Hepatic stellate cell (primary cell): ENCODE measurements around the gene LHFPL6.

Experiments used
- DNase-seq: peaks from one replicate; pipeline ENCODE4 v3.0.0; 2011; ENCODE audit warnings: low spot score

The LHFPL6 gene

DNA sequence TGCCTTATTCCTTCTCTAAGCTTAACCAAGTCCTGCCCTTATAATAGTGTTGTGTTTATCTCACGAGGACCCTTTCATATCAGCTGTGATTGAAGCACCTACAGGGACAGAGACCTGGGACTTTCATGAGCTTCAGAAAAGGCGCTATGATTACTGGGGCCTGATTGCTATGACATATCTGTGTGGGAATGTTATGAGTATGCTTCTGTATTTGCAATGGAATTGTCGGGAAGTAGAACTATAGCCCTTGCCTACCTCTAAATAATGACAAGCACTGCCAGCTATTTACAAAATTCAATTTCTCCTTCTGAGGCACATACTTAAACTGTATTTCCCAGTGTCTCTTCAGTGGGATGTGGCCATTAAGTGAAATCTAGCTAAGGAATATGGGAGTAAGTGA lies 191.5 kb downstream of the LHFPL6 start:
- DNase-seq, result no peak

DNA sequence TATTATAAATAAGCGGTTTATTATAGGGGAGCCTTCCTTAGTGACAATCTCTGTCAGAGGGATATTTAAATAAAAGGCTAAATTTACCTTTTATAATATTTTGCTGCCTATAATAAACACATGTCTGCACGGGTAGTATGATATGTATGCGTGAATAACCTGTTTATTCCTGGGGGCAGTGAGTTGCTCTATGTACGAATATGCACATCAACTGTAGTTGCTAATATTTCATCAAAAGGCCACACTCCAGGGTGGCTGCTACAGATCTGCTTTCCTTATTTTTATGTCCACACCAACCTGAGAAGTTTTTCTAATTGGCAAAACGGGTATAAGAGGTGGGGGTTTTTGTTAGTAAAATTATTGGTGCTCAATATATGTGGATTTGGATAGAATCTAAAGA lies 192.0 kb downstream of the LHFPL6 start:
- no peak for DNase-seq

DNA sequence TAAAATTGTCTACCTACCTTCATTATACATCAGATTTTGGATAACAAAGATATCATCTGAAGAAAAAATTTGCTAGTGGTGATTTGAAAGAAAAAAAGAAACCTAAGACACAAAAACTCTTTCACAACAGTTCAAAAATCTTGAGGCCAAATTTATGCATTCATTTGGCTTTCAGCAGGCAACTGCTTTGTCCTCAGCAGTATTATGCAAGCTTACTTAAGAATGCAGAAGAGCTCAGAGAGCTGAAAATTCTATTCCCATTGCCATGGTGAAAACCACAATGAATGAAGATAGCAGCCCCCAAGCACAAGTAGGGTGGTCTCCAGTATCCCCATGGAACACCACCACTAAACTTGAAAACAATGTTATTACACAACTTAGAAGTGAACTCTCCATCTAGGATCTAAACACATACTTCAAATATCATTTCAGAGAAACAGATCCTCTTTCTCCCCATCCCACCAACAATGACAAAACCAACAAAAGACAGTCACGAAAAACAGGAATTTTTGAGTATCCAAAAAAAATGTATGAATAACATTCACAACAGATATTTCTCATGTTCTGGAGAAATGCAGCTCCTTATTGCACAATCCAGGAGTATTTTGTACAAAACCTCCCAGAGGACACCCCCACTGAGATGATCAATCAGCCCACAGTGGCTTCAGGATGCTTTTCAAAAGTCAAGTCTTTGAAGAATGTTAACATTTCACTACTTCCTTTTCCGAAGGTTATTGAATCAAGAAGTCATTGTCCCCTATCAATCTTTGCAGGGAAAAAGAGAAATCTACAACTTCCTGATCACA lies 192.7 kb downstream of the LHFPL6 start:
- no peak for DNase-seq

DNA sequence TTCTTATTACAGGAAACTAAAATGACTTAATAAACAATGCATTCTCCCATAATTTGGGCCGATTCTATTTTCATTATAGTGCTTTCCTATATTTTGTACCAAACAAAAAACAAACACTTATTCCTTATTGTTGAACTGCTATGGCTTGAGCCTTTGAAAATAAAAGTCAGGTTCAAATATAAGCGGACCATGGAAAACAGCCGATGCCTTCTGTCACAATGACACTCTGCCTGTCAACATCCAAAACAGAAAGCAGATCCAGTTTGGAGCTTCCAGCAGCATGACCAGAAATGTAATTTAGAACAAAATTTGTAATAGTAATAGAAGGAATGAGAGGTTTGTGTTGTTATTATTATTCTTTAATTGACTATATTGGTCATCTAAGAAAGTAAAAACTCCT lies 194.5 kb downstream of the LHFPL6 start:
- no peak for DNase-seq

DNA sequence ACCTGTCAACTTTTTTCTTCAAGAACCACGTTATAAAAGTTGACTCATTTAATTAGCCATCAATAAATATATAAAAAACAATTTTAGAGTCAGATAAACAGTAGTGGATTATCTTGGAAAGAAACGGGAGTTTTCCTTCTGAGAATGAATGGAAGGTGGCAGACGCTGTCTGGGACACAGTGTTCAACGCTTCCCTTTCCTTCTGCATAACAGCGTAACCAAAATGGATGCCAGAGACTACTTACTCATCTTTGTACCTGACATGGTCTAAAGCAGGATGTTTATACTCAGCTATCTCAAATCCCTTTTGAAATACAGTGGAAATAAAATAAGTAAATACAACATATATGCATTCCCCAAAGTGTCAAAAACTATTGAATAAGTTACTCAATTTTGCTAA lies 195.2 kb downstream of the LHFPL6 start:
- no peak for DNase-seq

DNA sequence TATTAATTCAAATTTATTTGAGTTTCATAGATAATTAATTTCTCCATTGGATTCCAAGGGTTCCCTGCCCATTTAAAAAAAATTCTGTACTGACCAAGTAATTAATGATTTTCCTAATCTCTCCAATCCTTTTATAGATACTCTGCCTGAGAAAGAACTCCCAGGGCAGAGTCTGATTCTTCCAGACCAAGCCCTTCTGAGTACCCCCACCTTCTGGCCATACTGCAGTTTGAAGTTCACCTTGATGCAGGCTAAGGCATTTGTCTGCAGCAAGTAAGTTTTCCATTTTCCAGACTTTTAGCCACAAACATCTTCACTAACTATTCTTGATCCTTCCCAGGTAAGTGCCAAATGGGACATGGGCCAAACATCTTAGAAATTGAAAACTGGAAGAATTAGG lies 195.9 kb downstream of the LHFPL6 start:
- no peak for DNase-seq

DNA sequence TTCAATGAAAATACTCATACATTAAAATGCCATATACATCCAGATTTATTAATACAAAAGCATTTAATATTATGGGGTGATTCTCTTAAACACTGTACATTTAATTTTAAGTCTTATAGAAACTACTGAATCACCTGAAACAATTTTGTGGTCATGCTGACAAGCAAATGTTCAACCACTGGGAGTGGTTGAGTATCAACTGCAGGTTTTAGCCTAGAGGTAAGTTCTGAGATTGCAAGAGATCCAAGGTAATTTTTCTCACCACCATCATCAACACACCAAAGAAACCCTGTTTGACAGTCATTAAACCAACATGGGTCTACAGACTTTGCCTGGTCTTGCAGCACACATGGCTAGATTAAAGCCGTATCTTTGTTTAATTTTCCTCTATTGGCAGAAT lies 196.3 kb downstream of the LHFPL6 start:
- no peak for DNase-seq

DNA sequence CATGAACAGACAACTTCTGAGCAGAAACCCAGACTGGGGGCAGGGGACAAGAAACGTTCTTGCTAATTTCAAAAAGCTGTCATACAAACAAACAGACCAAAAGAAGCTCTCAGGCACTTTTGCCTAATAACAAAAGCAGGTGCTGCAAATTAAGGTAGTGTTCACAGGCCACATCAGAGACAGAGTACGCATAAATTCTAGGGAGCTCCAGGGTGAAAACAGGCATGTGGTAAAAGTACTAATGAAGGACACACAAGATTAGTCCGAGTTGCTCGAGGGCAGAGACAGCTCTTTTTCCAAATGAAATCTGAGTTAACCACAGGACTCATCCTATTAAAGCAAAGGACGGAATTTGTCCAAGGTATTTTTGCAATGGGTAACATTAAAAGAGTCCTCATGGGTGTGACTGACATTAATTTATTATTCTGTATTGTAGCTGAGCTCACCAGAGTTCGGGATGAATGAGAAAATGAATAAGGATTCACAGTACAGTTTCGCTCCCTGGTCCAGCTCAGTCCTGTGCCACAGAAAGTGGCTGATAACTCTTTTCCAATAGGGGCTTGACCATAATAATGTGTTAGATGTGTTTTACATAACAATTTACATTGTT lies 197.3 kb downstream of the LHFPL6 start:
- no peak for DNase-seq

DNA sequence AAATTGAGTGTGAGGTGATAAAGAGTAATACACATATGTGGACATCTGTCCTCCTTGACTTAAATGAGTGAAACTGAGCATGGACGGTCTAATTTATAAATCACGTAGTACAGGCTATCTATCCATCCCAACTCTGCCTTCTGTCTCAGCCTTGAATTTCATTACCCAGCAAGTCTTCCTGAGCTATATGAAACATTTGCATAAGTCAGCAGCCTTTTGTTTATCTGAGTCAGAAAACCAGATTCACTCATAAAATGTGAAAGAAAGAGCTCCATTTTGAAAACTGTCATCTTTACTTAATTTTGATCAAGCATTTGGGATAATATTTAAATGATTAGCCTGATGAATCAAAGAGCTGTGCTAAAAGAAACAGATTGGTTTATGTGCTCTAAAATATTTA lies 197.9 kb downstream of the LHFPL6 start:
- no peak for DNase-seq

DNA sequence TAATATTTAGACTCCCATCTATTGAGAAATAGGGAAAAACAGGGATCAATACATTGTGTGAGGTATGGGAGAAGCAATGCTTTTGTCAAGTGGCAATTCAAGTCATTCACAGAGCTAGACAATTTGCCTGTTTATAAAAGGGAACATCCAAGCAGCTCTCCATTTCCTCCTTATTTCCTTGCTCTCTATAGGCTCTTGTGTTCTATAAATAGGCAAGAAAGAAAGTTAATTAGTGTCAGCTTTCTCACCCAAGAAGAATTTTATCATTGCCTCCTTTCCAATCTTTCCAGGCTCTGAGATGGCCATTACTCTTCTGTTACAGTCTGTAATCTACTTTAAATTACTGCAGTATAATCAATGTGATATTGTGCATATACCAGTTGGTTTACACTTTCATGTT lies 199.9 kb downstream of the LHFPL6 start:
- no peak for DNase-seq

DNA sequence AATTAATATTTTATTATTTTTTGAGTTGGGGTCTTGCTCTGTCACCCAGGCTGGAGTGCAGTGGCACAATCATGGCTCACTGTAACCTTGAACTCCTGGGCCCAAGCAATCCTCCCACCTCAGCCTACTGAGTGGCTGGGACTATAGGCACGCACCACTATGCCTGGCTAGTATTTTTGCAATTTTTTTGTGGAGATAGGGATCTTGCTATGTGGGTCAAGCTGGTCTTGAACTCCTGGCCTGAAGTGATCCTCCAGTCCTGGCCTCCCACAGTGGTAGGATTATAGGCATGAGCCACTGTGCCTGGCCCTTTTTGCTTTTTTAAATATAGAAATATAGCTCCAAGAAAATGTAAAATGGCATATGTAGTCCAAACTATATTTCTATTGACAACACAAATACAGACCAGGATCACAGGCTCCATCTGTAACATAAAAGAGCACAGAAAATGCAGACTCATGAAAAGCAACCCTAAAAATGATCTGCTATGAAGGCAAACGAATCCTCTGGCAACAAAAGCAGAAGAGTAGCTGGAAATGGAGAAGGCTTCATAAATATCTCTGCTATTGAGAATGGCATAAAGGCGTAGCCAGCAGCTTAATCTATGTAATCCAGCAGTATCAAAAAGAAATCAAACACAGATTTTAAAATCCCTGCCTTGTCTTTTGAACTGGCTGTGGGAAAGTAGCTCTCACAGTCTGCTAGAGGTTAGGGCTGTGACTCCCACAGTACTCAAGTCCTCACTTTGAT lies 200.6 kb downstream of the LHFPL6 start:
- DNase-seq, result no peak

DNA sequence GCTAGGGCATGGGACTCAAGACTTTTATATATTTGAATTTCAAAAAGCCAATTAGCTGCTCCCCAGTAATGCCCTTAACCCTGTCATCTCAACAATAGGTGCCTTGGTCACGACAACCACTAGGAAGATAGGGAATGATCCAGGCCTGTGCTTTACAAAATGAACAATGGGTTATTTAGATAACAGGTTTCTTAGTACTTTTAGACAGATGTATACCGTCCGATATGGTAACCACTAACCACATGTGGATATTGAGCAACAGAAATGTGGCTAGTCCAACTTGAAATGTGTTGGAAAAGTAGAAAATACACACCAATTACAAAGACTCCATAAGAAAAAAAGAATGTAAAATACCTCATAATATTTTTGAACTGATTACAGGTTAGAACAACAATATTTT lies 201.2 kb downstream of the LHFPL6 start:
- DNase-seq, result no peak

DNA sequence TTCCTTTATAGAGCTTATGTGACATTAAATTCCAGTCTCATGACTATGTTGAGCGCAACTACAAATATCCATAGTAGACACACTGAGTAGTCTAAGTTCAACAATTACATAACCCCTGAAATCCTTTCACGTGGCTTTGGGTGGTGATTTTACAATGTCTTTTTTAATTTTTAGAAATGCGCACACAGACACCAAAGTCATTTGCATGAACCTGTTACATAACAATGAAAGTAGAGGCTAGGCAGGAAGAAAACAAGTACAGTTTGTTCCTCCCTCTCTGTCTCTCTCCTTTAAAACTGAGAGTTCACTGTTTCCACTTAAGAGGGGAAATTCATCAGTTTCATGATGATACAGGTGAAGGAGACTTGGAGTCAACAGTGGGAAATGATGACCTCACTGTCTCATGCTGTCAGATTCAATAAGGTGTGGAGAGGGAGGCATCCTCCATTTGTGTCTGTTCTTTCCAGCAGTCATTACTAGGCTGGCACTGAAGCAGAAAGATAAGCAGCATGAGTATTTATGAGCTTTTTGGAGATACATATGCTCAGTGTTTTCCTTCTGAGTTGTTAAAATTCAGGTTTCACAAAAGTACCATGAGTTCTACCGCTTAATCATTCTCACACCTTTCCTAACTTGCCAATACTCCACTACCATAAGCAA lies 201.8 kb downstream of the LHFPL6 start:
- DNase-seq, result no peak

DNA sequence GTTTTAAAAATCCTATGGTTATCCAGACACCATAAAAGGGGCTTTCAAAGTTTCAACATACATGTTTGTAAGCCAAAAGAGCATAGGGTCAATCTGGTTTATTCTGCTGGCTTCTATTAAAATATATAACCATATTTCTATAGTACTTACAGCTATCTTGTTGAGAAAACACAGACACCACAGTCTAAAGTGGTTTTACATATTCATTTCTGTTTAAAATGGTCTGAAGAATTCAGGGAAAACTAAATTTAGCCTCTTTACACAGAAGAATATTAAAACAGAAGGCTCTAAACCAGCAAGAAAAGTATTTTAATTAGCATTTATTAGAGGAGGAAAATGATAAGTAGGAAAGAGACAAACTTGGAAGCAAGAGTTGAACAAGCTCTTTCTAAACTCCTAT lies 203.9 kb downstream of the LHFPL6 start:
- DNase-seq, result no peak

DNA sequence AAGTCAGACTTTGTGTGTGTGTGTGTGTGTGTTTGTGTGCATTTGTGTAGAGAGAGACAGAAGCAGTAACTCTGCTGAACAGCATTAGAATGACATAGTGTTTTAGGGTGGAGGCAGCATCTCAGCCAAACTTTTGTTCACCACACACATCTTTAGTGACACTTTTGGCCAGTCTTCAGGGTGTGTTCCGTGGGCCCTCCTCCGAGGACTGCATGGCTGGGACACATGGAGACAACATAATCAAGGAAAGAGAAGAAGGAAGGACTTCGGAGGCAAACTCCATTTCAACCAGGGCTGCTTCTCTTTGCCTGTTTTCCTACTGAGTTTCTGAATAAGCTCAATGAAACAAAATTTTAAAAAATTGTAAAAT lies 205.1 kb downstream of the LHFPL6 start:
- no peak for DNase-seq

DNA sequence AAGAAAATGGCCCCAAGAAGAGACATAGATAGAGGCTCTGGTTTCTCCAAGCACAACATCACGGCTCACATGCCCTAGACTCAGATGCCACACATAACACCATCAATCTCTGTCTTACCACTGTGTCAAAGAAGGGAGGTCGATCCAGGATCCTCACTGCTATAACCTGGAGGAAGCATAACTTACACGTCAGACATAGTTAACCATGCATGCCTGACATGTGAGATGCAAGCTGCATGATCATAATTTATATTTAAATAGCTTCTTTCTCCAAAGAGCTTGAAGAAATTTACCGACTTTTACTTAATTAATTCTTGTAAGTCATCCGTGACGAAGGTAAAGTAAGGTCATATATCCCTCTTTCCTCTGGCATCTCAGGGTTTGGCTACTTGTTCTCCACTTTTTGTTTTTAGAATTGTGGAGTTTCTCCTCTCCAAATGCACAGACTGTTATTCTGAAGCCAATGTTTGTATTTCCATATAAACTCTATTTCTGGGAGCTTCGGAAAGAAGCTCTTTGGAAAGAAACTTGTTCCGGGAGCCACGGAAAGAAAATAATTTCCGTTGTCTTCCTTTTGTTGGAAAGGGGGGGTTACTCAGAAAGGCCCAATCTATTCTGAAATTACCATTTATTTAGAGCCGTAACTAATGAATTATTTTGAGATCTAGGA lies 205.6 kb downstream of the LHFPL6 start:
- DNase-seq, result no peak

DNA sequence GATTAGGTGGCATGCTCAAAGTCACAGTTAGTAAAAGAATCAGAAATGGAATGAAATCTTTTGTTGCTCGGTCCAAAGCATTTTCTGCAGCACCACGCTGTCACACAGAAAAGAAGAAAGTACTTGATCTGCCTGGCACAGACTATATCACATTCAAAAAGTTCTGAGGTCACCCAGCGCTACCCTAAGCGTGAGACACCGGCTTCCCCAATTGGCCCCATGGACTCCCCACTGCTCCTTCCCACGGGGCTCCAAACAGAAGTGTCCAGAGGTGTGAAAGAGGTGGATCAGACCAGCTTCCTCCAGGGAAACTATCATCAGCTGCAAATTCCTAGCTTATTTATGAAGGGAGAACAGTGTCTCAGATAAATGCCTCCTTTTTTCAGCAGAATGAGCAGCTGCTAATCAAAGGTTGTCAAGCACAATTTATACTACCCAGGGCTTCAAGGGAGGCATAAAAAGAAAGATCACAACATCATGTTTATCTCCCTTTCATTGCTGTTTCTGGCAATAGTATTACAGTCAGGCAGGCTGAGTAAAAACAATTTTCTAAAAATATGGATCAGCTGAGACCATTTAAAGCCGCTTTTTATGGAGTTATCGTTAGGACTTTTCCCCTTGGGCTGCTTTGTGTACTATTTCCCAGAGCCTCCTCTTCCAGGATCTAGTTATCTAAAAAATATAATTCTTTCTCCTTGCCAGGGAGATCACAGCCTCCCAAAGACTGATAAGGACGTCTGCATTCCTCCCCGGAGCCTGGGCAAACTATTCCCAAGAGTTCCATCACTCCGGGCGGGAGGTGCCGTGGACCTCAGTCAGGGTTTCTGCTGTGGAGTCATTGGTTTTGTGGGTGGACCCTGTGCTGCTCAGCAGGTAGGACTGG lies 208.0 kb downstream of the LHFPL6 start:
- no peak for DNase-seq

DNA sequence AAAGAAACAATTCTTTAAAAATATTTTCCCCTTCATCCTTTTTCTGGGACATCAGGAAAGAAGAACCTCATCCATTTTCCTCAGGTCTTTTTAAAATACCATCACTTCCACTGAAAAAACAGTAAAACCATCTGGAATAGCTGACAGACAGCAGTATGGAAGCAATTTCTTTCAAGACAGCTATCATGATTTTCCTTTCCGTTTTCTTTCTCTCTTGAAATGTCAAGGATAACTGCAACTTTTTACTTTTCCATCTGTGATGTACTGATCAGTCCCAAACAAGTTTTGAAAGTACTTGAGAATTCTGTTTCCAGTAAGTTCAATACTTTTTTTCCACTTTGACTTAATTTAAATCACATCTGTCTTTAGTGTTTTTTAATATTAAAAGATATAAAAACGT lies 211.2 kb downstream of the LHFPL6 start:
- DNase-seq, result no peak

DNA sequence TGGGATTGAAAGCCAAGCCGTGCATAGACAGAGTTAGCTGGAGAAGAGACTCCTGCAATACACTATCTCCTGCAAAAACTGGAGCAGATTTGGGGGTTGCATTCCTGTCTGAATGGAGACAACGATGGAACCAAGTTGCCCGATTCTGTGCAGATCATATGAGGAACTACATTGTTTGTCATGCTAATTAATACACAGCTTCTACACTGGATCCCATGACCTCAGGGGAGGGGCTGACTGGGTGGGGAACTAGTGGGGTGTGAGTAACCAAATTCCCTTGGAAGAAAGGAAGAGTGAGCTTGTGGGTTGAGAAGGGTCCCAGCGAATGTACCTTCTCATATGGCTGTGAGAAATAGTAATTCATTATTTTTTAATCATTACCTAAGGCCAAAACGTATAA lies 214.0 kb downstream of the LHFPL6 start:
- DNase-seq, result no peak

DNA sequence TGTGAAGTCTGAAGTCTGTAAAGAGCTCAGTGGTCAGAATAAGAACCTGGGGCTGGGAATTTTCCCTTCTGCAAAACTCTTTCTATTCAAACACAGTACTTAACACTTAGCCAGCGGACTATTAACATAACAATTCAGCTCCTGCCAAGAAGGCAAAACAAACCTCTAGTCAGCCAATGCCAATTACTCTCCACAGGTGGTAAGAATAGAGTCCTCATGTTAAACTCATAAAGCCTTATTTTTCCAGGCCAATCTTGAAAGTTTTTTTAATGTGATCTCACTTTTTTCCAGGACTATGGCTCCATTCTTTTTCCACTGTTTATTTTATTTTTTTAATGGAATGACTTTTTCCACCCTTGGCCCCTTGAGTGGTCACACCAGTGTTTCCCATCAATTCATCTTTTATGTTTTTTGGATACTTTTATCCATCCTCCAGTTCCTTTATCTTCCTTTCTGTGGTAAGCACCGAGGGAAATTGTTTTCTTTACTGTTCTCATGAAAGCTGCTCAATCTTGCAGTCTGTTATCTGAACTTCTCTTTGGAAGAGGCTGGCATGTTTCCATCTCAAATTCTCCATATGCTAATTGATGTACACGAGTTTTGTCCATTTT lies 217.3 kb downstream of the LHFPL6 start:
- DNase-seq, result no peak

DNA sequence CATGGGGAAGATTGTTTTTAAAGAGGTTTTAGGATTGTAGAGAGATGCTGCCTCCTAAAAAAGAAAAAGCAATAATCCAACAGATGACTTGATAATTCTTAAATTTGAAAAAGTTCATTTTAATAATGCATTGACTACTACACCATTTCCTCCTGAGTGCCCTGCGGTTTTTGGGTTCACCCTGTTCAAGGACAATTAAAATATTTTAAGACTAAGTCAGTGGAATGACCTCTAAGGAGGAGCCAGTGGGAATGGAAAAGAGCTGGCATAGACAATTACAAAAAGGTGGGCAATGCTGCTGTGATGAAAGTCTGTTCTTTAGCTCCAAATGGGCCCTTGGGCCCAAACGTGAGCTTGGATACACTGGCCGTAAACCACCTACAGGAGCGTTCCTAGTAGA lies 217.8 kb downstream of the LHFPL6 start:
- no peak for DNase-seq
